Parathyroid adenoma (tissue), 2 donors: ENCODE results near the gene CALD1.

Source experiments
- H2AFZ ChIP-seq: fragments of 300-600 bp; sonication (generic); one replicate; pipeline ENCODE4 v1.7.0; 2017; ENCODE audit warnings: antibody characterized with exemption, mild to moderate bottlenecking
- H3K27ac ChIP-seq: fragments of 300-600 bp; sonication (generic); one replicate; pipeline ENCODE4 v1.7.0; 2017
- H3K27me3 ChIP-seq: fragments of 300-600 bp; sonication (generic); one replicate; pipeline ENCODE4 v1.7.0; 2017; ENCODE audit warnings: low read length; ENCODE audit not compliant: control insufficient read depth, insufficient read depth
- H3K36me3 ChIP-seq: fragments of 300-600 bp; sonication (generic); one replicate; pipeline ENCODE4 v1.7.0; 2017; ENCODE audit warnings: low read length; ENCODE audit not compliant: control insufficient read depth, insufficient read depth
- H3K4me1 ChIP-seq: fragments of 300-600 bp; sonication (generic); one replicate; pipeline ENCODE4 v1.7.0; 2017; ENCODE audit warnings: control low read depth
- H3K4me2 ChIP-seq: fragments of 300-600 bp; sonication (generic); one replicate; pipeline ENCODE4 v1.7.0; 2017; ENCODE audit warnings: low read length
- H3K4me3 ChIP-seq: fragments of 300-600 bp; sonication (generic); one replicate; pipeline ENCODE4 v1.7.0; 2017; ENCODE audit warnings: low read depth, low read length
- H3K79me2 ChIP-seq: fragments of 300-600 bp; sonication (generic); one replicate; pipeline ENCODE4 v1.7.0; 2017; ENCODE audit warnings: control low read depth
- H3K9ac ChIP-seq: fragments of 300-600 bp; sonication (generic); one replicate; pipeline ENCODE4 v1.7.0; 2017; ENCODE audit warnings: mild to moderate bottlenecking
- H3K9me3 ChIP-seq: fragments of 300-600 bp; sonication (generic); one replicate; pipeline ENCODE4 v1.7.0; 2017; ENCODE audit warnings: low read length; ENCODE audit not compliant: control insufficient read depth
- TF ChIP-seq, protein P1 (sequence below): fragments of 300-600 bp; sonication (generic); IDR thresholded peaks from one replicate; pipeline ENCODE4 v1.7.0; 2017; ENCODE audit warnings: antibody characterized with exemption, mild to moderate bottlenecking
- donor health status: primary hyperparathyroidism.

Gene CALD1

DNA sequence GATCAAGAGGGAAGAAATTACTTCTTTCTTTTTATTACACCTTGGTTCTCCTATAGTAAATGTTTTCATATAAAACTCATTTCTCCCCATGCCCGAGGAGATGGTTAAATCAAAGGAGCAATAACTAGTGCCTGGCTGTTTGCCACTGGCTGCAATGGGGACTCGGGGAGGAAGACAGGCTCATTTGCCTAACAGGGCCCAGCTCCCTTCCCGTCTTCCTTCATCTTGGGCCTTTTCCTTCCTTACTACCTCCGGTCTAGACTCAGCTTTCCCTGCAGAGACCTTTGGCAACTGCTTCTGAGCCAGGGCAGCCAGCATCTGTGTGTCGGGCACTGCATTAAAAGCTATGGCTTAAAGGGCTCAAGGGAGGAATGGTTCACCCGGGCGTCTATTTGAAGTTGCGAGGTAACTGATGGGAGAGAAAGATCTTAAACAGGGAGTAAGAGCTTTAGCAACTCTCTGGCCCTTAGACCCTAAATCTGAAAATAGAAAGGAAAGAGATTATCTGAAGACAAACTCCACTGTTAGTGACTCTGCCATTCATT lies 63.5 kb downstream of the CALD1 start:
- Histone ChIP-seq H3K27me3 (no peaks in the 10 kb centered on the region), H3K9me3 (no peaks in the 10 kb centered on the region), H3K36me3 (no peaks in the 10 kb centered on the region), H3K9ac (no peak overlapping the region), H3K4me1 (no peaks in the 10 kb centered on the region), H3K79me2 (no peaks in the 10 kb centered on the region), H3K27ac (no peak overlapping the region), H3K4me3 (no peak overlapping the region), H2AFZ (no peak overlapping the region), H3K4me2 (no peak overlapping the region)
- TF ChIP-seq, protein P1, sequence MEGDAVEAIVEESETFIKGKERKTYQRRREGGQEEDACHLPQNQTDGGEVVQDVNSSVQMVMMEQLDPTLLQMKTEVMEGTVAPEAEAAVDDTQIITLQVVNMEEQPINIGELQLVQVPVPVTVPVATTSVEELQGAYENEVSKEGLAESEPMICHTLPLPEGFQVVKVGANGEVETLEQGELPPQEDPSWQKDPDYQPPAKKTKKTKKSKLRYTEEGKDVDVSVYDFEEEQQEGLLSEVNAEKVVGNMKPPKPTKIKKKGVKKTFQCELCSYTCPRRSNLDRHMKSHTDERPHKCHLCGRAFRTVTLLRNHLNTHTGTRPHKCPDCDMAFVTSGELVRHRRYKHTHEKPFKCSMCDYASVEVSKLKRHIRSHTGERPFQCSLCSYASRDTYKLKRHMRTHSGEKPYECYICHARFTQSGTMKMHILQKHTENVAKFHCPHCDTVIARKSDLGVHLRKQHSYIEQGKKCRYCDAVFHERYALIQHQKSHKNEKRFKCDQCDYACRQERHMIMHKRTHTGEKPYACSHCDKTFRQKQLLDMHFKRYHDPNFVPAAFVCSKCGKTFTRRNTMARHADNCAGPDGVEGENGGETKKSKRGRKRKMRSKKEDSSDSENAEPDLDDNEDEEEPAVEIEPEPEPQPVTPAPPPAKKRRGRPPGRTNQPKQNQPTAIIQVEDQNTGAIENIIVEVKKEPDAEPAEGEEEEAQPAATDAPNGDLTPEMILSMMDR, result no peak

DNA sequence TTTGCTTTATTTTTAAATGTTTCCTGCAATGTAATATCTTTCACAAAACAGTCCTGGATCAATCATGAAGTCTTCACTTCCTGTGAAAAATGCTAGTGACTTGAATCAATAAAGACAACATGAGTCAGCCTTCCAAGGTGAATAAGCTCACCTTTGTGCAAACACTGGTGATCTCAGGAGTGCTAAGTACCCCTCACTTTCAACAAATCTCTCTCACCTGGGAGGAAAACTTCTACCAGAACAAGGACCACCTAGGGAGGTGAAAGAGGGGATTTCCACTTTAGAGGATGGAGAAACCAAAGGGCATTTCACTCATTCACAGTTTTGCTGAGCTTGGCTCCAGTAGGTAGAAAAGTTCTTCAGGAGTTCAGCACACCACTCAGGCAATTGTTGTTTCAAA lies 64.8 kb downstream of the CALD1 start:
- no peak overlapping the region for H3K9ac ChIP-seq
- no peaks in the 10 kb centered on the region for H3K79me2 ChIP-seq
- H2AFZ ChIP-seq, result no peak overlapping the region
- H3K4me2 ChIP-seq, result no peak overlapping the region
- no peak overlapping the region for H3K4me3 ChIP-seq
- no peak overlapping the region for H3K27ac ChIP-seq
- TF ChIP-seq, protein P1, result no peak
- H3K27me3 ChIP-seq, result no peaks in the 10 kb centered on the region
- no peaks in the 10 kb centered on the region for H3K36me3 ChIP-seq
- H3K9me3 ChIP-seq, result no peaks in the 10 kb centered on the region
- no peaks in the 10 kb centered on the region for H3K4me1 ChIP-seq

DNA sequence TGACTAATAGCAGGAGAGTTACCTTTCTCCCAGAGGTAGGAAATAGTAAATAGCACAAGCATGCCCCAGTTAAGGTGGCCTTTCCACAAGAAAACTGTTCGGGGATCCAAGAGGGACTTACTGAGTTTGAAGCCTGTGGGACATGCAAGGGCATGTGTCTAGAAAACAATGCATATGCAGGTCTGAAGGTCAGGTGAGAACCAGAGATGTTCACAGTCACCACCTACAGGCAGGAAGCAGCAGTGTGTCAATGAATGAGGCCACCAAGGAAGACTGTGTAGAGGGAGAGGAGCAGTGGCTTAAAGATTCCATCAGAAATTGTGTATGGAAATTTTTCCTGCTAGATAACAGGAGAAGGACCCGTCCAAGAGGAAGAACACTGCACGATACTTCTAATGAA lies 66.0 kb downstream of the CALD1 start:
- Histone ChIP-seq H3K36me3 (no peaks in the 10 kb centered on the region), H3K4me3 (no peak overlapping the region), H3K9me3 (no peaks in the 10 kb centered on the region), H3K79me2 (no peaks in the 10 kb centered on the region), H3K4me1 (no peaks in the 10 kb centered on the region), H3K4me2 (no peak overlapping the region), H3K27ac (no peak overlapping the region), H3K27me3 (no peaks in the 10 kb centered on the region), H2AFZ (peak overlapping the region; percentile 40), H3K9ac (no peak overlapping the region)
- TF ChIP-seq, protein P1, result peak; percentile 44

DNA sequence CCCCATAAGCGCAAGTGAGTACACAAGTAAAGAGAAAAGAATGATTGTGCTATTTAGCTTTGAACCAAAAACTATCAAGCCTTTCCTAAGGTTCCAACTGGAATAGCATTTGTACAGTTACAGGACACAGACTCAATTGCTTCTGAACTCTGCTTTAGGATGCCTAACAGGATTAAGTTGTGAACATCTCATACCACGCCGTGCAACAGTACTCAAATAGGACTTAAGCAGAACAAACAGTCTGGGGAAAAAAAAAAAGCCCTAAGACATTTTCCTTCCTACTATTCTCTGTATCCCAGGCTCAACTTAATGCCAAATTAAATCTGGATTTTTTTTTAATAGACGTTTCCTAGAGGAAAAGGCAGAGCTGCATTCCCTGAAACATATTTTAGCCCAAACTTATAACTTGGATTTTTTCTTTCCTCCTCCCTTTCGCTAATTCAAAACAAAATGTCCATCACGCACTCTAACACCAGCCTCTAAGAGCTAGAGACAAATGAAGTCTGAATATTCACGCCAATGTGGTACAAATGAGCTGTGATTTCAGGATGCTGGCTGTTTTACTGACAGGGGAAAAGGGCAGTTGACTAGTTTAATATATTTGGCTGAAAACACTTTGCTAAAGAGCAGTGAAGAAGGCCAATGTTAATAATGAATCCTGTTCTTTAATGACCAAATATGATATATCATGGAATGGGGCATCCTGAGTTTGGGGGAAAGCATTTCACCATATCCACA lies 68.6 kb downstream of the CALD1 start:
- Histone ChIP-seq H3K4me1 (no peaks in the 10 kb centered on the region), H3K9ac (no peak overlapping the region), H3K4me3 (no peak overlapping the region), H3K36me3 (no peaks in the 10 kb centered on the region), H2AFZ (no peak overlapping the region), H3K27me3 (no peaks in the 10 kb centered on the region), H3K79me2 (no peaks in the 10 kb centered on the region), H3K4me2 (no peak overlapping the region), H3K9me3 (no peaks in the 10 kb centered on the region), H3K27ac (no peak overlapping the region)
- TF ChIP-seq, protein P1, result no peak

DNA sequence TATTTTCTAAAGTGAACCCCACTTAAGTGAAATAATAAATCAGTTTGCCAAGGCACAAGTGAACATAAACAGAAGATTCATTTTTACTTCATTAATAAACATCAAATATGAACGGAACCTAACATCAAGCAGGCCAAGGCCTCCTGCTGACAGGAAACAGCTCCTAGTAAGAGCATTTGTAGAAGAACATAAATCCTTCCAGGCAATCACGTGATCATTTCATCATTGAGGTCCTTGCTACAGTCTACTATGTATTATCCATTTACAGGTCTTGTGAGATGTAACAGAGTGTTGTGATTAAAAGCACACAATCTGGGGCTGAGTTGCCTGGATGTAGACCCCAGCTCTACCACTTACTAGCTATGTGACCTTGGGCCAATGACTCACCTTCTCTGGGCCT lies 70.6 kb downstream of the CALD1 start:
- H3K4me3 ChIP-seq, result no peak overlapping the region
- no peak overlapping the region for H2AFZ ChIP-seq
- H3K4me2 ChIP-seq, result no peak overlapping the region
- no peak overlapping the region for H3K9ac ChIP-seq
- H3K79me2 ChIP-seq, result no peaks in the 10 kb centered on the region
- H3K4me1 ChIP-seq, result no peaks in the 10 kb centered on the region
- H3K9me3 ChIP-seq, result no peaks in the 10 kb centered on the region
- H3K27ac ChIP-seq, result no peak overlapping the region
- TF ChIP-seq, protein P1, result no peak
- no peaks in the 10 kb centered on the region for H3K27me3 ChIP-seq
- H3K36me3 ChIP-seq, result no peaks in the 10 kb centered on the region
